HG03139 (cell line): ENCODE data around the gene SMAD4.
"Not testable (repeated sequence)": the region's sequence is repeated elsewhere in the genome, so short reads cannot be mapped to it uniquely, and the experiment has no call there.

Experiments
- ATAC-seq: cut with Tn5 transposase; IDR thresholded peaks from one replicate; pipeline ENCODE4 v1.9.1; 2021; ENCODE audit not compliant: unreplicated experiment

Gene SMAD4

DNA sequence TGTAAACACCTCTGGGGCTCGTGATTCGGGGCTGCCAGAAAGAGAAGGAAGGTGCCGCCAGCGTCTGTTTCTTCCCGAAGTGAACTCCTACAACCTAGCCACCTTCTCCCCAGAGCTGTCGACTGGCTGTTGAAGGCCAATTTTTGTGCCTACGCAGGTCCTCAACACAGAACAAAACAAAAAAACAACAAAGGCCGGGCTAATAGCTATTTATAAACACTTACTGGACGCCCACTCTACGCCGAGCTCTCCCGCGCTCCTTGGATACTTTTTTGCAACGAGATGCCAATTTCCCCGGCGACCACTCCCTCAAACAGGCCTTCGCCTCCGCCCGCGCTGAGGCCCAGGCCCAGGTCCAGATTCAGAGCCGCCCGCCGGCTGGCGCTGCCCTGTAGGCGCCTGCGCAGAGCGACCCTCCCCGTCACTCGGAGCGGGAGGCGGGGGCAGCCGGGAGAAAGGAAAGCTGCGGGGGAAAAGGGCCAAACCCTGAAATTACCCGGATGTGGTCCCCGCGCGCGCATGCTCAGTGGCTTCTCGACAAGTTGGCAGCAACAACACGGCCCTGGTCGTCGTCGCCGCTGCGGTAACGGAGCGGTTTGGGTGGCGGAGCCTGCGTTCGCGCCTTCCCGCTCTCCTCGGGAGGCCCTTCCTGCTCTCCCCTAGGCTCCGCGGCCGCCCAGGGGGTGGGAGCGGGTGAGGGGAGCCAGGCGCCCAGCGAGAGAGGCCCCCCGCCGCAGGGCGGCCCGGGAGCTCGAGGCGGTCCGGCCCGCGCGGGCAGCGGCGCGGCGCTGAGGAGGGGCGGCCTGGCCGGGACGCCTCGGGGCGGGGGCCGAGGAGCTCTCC, at the start of gene SMAD4:
SMAD4 (plus strand) TSS at position 520 of the 843 bp plus-strand sequence. CDS start 16,834 bp downstream, outside the sequence.
- peak; percentile 66 for ATAC-seq

DNA sequence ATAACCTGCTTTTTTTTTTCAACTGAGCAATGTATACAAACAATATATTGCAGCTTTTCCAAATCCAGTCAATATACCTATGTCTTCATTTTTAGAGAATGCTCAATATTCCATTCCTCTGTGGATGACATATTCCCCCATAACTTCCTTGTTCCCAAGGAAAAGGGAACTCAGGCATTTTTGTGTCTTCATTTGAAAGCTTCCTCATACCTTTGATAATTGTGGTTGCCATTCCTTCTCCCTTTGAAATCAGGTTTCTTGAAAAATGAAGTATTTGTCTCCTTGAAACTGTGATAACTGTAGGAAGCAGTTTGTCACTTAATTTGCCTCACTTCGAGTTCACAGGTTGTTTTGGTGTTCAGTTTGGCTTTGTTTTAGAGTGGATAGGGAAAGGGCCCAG, 48.6 kb upstream of the SMAD4 start:
- ATAC-seq = no peak

DNA sequence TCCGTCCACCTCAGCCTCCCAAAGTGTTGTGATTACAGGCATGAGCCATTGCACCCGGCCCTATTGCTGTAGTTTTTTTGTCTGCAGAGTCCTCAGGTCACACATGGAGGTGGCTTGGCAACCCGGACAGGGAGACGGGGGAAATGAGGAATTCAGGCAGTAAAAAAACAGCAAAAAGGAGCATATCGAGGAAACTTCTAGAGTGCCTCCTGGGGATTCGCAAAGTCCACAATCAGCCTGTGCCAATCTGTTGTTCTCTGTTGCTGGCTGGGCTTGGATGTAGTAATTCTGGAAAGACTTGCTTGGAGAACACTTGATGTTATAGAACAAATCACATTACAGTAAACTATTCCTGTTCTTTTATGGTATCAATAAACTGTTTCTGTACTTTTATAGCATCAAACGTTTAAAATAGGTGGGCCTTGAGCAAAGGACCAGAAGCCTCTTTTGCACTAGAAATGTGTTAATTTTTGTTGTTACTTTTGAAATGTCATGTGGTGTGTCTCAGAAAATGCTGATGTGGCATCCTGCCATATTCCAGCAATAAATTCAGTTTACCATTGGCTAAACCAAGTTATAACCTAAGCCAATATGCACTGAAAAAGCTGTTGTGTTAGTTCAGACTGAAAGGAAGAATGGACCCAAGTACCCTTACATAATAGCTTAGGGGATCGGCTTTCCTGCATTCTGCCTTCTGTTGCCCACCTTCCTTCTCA, 47.8 kb upstream of the SMAD4 start:
- no peak for ATAC-seq

DNA sequence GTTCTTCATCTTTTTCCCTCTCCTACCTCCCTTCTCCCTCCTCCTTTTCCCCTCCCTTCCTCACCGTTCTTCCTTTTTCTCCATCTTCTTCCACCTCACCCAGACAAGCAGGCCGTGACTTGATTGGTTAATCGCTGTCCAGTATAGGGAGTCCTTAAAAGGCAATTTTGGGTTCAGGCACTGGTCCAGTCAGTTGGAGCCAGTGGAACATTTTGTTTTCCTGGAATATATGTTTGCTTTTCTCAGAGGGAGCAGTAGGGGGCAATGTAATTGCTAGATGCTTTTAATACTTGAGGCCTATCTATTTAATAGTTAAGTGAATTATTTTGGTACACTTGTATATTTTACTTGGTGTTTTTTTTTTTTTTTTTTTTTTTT, 47.2 kb upstream of the SMAD4 start:
- ATAC-seq = no peak

DNA sequence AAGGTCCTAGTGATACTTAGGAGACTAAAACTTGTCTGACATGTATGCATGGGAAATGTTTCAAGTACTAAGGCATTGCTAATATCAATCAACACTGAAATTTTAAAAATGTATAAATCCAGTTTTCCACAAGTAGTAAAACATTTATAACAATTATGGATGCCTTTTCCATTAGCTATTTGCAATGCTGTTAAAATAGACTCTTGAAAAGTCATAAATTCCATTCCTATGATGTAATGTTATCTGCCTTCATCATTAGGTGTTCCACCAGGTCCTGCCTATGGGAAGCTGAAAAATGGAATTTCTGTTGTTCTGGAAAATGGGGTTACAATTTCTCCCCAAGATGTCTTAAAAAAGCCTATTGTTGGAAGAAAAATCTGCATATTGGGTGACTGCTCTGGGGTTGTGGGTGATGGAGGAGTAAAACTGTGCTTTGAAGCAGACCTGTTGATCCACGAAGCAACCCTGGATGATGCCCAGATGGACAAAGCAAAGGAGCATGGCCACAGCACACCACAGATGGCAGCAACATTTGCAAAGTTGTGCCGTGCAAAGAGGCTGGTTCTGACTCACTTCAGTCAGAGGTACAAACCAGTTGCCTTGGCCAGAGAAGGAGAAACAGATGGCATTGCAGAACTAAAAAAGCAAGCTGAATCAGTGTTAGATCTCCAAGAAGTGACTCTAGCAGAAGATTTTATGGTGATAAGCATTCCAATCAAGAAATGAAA, 43.5 kb upstream of the SMAD4 start:
- ATAC-seq = no peak

DNA sequence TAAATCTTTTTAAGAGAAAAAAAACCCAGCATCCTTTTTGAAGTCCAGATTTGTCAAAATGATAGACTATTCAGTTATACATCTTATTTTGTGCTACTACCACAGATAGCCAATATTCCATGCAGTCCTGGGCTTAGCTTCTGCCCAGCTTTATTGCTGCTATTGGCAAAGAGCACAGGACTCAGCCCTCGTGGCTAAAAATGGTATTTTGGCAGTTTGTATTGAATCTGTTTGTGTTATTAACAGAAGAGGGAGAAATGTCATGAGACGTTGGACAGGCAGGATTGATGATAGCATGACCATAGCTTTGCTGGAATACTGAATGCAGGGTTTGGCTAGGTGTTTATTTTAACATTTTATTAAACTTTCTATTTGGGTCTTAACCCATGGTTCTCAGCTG, 42.8 kb upstream of the SMAD4 start:
- no peak for ATAC-seq

DNA sequence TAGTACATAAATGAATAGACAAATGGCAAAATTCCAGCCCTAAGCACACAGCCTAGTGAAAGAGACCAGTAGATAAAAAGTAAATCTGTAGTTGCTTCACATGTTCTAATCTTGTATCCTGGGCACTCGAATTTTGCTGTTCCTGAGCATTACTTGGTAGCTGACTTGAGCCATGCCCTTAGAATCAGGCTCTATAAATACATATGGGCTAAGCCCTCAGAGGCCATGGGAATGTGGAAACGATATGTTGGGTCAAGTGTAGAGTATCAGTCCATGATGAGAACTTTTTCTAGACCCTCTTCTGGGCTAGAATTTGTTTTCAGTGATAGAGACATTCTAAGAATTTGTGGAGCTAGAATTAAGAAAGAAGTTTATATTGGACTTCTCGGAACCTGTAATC, 40.3 kb upstream of the SMAD4 start:
- no peak for ATAC-seq

DNA sequence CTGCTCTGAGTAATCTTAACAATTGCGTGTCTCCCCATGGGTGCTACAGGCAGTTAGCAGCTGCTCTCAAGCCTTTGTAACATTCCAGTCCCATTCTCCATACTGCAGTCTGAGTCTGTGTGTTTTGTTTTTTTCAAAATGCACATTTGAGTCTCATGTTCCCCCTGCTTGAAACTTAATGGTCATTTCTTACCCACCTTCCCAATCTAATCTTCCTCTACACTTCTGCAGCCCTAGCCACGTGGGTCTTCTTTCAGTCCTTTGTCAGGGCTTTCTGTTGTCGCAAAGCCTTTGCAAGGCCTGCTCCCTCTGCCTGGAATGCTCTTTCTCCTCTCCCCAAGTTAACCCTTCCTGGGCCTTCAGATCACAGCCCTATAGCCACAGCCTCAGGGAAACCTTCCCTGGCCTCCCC, 37.7 kb upstream of the SMAD4 start:
- no peak for ATAC-seq

DNA sequence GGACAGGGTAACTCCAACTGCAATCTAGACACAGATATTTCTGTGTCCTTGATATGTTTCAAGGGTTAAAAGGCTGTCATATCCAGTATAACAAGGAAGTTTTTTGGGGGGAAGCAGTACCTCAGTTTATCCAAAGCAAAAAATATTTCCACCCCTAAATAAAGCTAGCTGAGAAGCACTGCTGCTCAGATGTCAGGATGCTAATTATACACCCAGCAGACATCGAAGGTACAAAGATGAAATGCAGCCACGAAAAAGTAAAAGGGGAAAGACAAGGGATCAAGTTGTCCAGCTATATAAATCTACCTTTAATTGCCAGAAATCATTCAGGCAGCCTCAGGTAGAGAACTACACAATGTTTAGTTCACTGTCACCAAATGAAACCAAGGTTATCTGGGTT, 36.0 kb upstream of the SMAD4 start:
- no peak for ATAC-seq

DNA sequence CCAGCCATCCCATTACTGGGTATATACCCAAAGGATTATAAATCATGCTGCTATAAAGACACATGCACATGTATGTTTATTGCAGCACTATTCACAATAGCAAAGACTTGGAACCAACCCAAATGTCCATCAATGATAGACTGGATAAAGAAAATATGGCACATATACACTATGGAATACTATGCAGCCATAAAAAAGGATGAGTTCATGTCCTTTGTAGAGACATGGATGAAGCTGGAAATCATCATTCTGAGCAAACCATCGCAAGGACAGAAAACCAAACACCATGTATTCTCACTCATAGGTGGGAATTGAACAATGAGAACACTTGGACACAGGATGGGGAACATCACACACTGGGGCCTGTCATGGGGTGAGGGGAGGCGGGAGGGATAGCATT, 26.8 kb upstream of the SMAD4 start:
- not testable (repeated sequence) for ATAC-seq

DNA sequence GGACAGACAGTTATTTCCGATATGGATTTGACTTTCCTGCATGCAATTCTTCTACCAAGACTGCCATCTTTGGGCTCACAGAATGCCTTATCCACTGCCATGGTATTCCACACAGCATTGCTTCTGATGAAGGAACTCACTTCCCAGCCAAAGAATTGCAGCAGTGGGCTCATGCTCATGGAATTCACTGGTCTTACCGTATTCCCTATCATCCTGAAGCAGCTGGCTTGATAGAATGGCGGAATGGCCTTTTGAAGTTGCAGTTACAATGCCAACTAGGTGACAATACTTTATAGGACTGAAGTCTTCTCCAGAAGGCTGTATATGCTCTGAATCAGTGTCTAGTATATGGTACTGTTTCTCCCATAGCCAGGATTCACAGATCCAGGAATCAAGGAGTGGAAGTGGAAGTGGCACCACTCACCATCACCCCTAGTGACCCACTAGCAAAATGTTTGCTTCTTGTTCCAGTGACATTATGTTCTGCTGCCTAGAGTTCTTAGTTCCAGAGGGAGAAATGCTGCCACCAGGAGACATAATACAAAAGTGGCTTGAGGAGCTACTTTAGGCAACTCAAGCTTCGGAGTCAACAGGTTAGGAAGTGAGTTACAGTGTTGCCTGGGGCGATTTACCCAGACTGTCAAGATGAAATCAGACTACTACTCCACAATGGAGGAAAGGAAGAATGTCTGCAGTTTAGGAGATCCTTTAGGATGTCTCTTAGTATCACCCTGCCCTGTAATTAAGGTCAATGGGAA, 23.8 kb upstream of the SMAD4 start:
- ATAC-seq = no peak

DNA sequence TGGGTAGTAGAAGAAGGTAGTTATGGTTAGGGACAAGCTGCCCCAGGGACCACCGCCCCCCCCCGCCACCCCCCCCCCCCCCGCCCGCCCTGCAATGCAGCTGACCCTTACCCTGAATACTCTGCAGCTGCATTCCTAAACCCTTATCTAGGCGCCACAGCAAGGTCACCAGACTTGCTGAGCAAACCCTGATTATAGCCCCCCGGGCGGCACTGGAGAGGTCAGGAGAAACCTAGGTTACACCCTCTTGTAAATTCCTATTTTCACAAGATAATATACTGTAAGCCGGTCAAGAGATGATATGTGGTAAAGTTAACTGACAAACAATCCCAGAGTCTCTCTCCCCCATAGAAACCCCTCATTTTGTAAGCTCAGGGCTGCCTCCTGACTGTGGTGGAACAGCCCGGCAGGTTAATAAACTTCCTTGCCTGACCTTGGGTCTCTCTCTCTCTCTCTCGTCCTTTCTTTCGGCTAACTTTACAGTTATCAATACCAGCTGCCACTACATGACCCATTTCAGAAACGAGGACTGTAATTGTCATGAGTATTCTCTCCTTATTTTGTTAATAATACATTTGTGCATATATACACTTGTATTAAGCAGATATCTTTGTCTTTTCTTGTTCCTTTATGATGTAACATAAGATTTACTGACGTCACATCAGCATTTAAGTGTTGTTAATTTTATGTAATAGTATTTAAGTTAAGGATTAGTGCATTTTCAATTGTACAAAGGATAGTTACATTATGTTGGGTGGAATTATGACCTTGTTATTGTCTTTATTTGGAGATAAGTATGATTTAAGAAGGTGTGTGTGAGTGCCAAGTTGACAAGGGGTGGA, 22.8 kb upstream of the SMAD4 start:
- no peak for ATAC-seq

DNA sequence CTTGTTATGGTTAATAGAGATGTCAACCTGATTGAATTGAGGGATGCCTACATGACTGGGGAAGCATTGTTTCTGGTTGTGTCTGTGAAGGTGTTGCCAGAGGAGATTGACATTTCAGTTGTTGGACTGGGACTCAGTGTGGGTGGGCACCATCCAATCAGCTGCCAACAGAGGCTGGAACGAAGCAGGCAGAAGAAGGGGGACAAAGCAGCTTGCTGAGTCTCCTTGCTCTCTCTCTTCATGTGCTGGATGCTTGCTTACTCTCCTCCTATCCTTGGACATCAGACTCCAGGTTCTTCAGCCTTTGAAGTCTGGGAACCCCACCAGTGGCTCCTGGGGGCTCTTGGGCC, 22.2 kb upstream of the SMAD4 start:
- no peak for ATAC-seq

DNA sequence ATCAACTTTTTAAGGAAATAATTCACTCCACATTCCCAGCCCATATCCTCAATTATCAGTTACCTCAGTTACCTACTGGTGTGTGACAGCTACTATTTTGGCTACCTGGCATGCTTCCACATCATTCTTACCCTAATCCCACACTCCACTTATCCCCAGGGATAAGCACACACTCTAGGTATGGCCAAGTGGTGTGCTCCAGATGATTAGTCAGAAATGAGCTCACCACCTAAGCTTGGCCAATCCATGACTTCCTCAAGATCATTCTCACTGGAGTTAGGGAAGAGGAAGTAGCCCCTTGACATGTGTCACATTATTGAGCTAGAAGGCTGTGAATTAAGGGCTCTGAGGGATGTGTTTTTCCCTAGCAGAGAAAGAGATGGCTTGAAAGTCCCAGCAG, 20.9 kb upstream of the SMAD4 start:
- no peak for ATAC-seq

DNA sequence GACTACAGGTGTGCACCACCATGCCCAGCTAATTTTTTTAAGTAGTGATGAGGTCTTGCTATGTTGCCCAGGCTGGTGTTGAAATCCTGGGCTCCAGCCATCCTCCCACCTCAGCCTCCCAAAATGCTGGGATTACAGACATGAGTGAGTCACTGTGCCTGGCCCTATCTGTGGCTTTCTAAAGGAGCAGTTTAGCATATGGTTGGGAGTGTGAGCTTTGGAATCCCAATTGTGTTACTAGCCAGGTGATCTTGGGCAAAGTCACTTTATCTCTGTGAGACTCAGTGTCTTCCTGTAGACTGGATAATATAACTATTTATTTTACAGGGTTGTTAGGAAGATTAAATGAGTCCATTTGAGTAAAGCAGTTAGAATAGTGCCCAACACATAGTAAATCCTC, 19.8 kb upstream of the SMAD4 start:
- no peak for ATAC-seq

DNA sequence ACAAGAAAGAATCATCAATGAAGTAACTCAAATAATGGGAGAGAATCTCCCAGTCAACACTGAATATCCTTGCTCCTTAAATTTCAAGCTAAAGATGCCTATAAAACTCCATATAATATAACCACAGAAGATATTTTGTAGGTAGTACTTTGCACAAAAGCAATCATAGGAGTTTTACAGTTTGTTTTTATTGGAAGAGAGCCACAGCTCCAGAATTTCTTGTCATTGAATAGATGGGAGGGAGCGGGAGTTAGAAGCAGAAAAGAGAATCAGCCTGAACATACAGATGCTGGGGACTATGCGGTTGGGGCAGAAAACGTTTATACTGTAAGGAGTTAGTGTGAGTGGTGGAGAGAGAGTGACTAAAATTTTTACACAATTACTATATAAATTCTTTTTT, 18.3 kb upstream of the SMAD4 start:
- no peak for ATAC-seq

DNA sequence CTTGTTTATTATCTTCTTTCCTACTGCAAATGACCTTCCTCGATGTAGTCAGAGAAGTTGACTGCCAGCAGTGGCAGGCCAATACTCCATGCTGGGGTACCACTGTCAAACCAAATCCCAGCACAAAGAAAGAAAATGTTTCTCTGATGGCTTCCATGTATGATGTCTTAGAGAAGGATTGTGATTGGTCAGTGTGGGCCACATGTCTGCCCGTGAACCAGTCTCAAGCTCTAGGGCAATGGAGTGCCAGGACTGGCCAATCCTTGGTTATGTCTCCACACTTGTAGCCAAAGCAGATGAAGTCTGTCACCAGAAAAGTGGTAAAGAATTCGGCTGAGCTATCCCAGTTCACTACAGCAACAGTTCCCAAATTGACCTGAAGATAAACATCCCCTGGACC, 17.6 kb upstream of the SMAD4 start:
- ATAC-seq = no peak

DNA sequence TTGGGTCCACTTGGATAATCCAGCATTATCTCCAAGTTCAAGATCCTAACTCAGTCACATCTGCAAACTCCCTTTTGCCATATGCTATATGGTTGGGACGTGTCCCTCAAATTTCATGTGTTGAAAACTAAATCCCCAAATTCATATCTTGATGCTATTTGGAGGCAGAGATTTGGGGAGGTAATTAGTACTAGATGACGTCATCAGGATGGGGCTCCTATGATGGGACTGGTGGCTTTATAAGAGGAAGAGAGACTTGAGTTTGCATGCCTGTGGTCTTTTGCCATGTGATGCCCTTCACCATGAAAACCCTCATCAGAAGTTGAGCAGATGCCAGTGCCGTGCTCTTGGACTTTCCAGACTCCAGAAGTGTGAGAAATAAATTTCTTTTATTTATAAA, 16.8 kb upstream of the SMAD4 start:
- no peak for ATAC-seq

DNA sequence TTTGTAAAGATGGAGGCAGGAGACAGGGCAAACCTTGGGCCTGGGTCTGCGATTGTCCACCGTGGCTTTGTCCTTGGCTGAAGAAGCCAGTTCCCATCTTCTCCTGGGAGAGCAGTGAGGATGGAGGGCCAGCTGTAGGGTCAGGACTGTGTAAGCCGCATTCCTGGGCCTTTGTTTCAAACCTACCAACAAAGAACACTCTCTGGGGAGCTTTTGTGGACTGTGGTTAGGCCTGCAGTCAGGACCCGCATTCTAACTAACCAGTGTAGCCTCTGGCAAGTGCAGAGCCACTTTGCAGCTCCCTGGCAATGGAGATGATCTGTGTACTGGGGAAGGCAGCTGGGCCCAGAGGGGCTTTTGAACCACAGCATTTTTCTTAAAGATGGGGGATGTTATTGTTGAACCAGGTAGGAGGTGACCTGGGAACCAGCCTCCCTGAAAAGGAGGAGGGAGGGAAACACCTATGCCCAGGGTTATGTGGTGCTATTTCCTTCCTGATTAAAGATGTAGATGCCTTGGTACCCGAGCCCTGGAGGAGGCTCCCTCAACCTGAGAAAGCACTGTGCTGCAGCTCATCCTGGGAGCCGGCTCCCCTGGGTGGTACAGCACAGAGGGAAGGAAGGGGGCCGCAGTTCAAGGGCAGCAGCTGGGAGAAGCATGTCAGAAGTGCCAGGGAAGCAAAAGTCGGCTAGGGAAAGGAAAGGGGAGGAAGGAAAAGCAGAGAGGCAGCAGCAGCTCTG, 12.7 kb upstream of the SMAD4 start:
- no peak for ATAC-seq

DNA sequence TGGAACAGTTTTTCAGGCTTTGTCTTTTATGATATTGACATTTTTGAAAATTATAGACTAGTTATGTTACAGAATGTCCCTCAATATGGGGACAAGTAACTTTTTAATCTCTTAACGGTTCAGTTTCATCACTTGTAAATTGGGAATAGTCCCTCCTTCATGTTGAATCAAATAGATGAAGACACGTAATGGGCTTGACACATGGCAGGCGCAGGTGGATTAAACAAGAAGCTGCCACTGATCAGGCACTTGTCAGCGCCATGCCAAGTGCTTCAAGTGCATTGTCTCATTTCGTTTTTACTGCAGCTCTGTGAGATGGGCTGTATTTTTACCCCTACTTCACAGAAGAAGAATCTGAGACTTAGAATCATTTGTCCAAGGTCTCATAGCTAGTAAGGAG, 9.5 kb upstream of the SMAD4 start:
- no peak for ATAC-seq
